ENCODE data around the gene TFF3. TPM values are rescaled to one million over a fixed set of nuclear protein-coding genes. Genes with fewer than 3 reads are reported as not detected.

Gene TFF3
- total and polyA plus RNA-seq, 2 donors from 2014 or later, result 10.0 to 22.4 TPM

DNA sequence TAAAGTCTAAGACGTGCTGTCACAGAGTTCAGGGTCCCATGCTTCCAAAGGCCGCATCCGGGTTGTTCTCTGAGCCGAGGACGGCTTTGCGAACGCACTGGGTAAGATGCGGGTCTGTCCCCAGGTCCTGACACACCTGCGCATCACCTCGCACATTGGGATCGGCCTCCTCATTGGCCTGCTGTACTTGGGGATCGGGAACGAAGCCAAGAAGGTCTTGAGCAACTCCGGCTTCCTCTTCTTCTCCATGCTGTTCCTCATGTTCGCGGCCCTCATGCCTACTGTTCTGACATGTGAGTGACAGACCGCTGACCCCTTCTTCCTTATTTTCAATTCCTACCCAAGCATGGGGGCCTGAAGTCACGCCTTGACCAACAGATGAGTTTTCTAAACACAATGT lies 25.3 kb downstream of the TFF3 start:
- H3K36me3 ChIP-seq (ENCODE audit: control insufficient read depth in 2 of 3, insufficient read depth in 3 of 3, low read length in 3 of 3), result peaks cover 0 to 14% (median 4%) of the 10 kb centered on the region in 3 donors
- intact Hi-C loops (cut with DNase I), result no loop called here
- DNase-seq (peak in 1 of 5 donors; percentile 59), FAIRE-seq (no peak)
- no peak overlapping the region for H3K4me3 ChIP-seq (ENCODE audit: low read length in 3 of 3)
- peaks cover 0 to 10% (median 0%) of the 10 kb centered on the region in 3 donors for H3K9me3 ChIP-seq (ENCODE audit: control insufficient read depth in 2 of 3, insufficient read depth in 1 of 3, low read length in 3 of 3)
- TF ChIP-seq, protein P1, sequence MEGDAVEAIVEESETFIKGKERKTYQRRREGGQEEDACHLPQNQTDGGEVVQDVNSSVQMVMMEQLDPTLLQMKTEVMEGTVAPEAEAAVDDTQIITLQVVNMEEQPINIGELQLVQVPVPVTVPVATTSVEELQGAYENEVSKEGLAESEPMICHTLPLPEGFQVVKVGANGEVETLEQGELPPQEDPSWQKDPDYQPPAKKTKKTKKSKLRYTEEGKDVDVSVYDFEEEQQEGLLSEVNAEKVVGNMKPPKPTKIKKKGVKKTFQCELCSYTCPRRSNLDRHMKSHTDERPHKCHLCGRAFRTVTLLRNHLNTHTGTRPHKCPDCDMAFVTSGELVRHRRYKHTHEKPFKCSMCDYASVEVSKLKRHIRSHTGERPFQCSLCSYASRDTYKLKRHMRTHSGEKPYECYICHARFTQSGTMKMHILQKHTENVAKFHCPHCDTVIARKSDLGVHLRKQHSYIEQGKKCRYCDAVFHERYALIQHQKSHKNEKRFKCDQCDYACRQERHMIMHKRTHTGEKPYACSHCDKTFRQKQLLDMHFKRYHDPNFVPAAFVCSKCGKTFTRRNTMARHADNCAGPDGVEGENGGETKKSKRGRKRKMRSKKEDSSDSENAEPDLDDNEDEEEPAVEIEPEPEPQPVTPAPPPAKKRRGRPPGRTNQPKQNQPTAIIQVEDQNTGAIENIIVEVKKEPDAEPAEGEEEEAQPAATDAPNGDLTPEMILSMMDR (IDR thresholded peaks at IDR 0.05; ENCODE audit: borderline replicate concordance, extremely low read depth, insufficient read depth), result no peak
- H3K27ac ChIP-seq (ENCODE audit: low read depth in 2 of 2, low read length in 2 of 2), result no peak overlapping the region
- H3K4me1 ChIP-seq (ENCODE audit: control insufficient read depth in 2 of 3, insufficient read depth in 2 of 3, low read depth in 1 of 3, low read length in 3 of 3), result no peaks in the 10 kb centered on the region
- no peaks in the 10 kb centered on the region for H3K27me3 ChIP-seq (ENCODE audit: control insufficient read depth, insufficient read depth, low read length)
- no peak overlapping the region for H3K9ac ChIP-seq (ENCODE audit: low read length in 3 of 3)

DNA sequence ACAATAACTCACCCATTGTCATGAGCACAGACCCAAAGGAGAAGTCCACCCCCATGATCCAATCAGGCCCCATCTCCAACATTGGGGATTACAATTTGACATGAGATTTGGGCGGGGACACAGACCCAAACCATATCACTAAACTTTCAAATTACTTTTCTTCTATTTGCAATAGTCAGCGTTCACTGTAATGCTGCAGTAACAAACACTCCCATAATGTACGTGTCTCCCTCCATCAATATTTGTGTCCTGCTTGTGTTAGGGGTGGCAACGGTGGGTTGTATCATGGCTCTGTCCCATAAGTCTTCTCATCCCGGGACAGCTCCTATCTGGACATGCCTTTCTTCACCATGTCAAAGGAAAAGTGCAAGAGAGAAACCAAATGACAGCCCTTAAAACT lies 26.2 kb downstream of the TFF3 start:
- TF ChIP-seq, protein P1 (IDR thresholded peaks at IDR 0.05; ENCODE audit: borderline replicate concordance, extremely low read depth, insufficient read depth), result no peak
- no peak overlapping the region for H3K4me3 ChIP-seq (ENCODE audit: low read length in 3 of 3)
- H3K9ac ChIP-seq (ENCODE audit: low read length in 3 of 3), result no peak overlapping the region
- no peak overlapping the region for H3K27ac ChIP-seq (ENCODE audit: low read depth in 2 of 2, low read length in 2 of 2)
- no peak for FAIRE-seq
- intact Hi-C loops (cut with DNase I), result no loop called here
- no peaks in the 10 kb centered on the region for H3K27me3 ChIP-seq (ENCODE audit: control insufficient read depth, insufficient read depth, low read length)
- H3K9me3 ChIP-seq (ENCODE audit: control insufficient read depth in 2 of 3, insufficient read depth in 1 of 3, low read length in 3 of 3), result peaks cover 0 to 10% (median 0%) of the 10 kb centered on the region in 3 donors
- no peak for DNase-seq
- H3K36me3 ChIP-seq (ENCODE audit: control insufficient read depth in 2 of 3, insufficient read depth in 3 of 3, low read length in 3 of 3), result peaks cover 0 to 14% (median 4%) of the 10 kb centered on the region in 3 donors
- no peaks in the 10 kb centered on the region for H3K4me1 ChIP-seq (ENCODE audit: control insufficient read depth in 2 of 3, insufficient read depth in 2 of 3, low read depth in 1 of 3, low read length in 3 of 3)

DNA sequence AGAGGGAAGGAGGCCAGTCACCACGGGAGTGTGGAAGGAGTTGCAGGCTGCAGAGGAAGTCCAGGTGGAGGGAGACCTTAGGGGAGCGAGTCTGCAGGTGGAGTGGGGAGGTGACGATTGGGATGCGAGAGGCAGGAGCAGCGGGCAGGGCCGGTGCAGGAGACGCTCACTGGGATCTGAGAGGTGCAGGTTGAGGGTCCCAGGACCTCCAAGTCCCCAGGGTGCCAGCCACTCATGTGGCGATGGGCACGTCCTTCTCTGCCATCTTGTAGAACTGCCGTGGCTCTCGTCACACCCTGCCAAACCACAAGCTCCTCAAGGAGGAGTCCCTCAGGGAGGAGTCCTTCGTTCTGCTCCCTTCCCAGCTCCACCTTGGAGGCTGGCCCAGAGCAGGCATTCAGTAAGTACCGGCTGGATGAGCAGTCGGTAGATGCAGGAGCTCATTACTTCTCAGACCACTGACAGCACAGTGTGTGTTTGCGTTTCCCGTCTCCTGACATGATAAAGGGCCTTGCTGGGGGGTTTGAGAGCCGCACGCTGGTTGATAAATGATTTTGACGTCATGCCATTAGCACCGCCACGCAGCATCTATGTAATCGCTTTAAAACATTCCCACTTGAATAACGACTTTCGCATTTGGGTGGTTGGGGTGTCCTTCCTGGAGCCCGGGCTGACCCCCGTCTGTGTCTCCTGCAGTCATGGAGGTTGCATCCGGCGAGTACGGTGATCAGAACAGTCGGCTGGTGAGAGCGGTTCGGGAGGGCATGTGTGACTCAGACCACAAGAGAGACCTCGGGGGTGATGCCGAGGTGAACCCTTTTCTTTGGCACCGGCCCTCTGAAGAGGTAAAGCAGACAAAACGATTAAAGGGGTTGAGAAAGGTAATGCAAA lies 27.8 kb downstream of the TFF3 start:
- peaks cover 0 to 1% (median 0%) of the 10 kb centered on the region in 3 donors for H3K36me3 ChIP-seq (ENCODE audit: control insufficient read depth in 2 of 3, insufficient read depth in 3 of 3, low read length in 3 of 3)
- H3K27ac ChIP-seq (ENCODE audit: low read depth in 2 of 2, low read length in 2 of 2), result no peak overlapping the region
- H3K9me3 ChIP-seq (ENCODE audit: control insufficient read depth in 2 of 3, insufficient read depth in 1 of 3, low read length in 3 of 3), result no peaks in the 10 kb centered on the region
- no peaks in the 10 kb centered on the region for H3K27me3 ChIP-seq (ENCODE audit: control insufficient read depth, insufficient read depth, low read length)
- DNase-seq, result no peak
- no peak overlapping the region for H3K9ac ChIP-seq (ENCODE audit: low read length in 3 of 3)
- FAIRE-seq, result no peak
- intact Hi-C loops (cut with DNase I), result no loop called here
- H3K4me3 ChIP-seq (ENCODE audit: low read length in 3 of 3), result no peak overlapping the region
- no peaks in the 10 kb centered on the region for H3K4me1 ChIP-seq (ENCODE audit: control insufficient read depth in 2 of 3, insufficient read depth in 2 of 3, low read depth in 1 of 3, low read length in 3 of 3)
- TF ChIP-seq, protein P1 (IDR thresholded peaks at IDR 0.05; ENCODE audit: borderline replicate concordance, extremely low read depth, insufficient read depth), result no peak

Measured in kidney (tissue), 14 donors.